ENCODE data around the gene NSUN5. TPM values are rescaled to one million over a fixed set of nuclear protein-coding genes. Genes with fewer than 3 reads are reported as not detected.
"Not testable (repeated sequence)": the region's sequence is repeated elsewhere in the genome, so short reads cannot be mapped to it uniquely, and the experiment has no call there.

Gene NSUN5
- total RNA-seq, 2 experiments from 2014 or later, result 55.6 to 59.6 TPM

GRCh38 chr7:73338321-73338720, 29.7 kb upstream of the NSUN5 start:
- H3K27me3 Mint-ChIP-seq, result peaks cover 3% of the 10 kb centered on the region
- ChIA-PET POLR2A (no interaction called here), CTCF (no interaction called here)
- no peak for TF ChIP-seq CTCF (IDR thresholded peaks at IDR 0.05)
- intact Hi-C loops (cut with micrococcal nuclease), result no loop called here
- H3K4me1 Mint-ChIP-seq (ENCODE audit: low read depth), result peaks cover 3% of the 10 kb centered on the region
- no peak overlapping the region for H3K27ac Mint-ChIP-seq
- H3K36me3 Mint-ChIP-seq (ENCODE audit: low read depth), result no peaks in the 10 kb centered on the region
- H3K4me3 Mint-ChIP-seq, result no peak overlapping the region
- DNase-seq (no peak), ATAC-seq (no peak)
- no peaks in the 10 kb centered on the region for H3K9me3 Mint-ChIP-seq

- intact Hi-C loops (cut with micrococcal nuclease), result no loop called here
- Mint-ChIP-seq H3K27ac (no peak overlapping the region), H3K36me3 (ENCODE audit: low read depth) (no peaks in the 10 kb centered on the region), H3K27me3 (no peaks in the 10 kb centered on the region), H3K4me3 (no peak overlapping the region), H3K9me3 (no peaks in the 10 kb centered on the region), H3K4me1 (ENCODE audit: low read depth) (no peaks in the 10 kb centered on the region)
- ChIA-PET CTCF (interaction anchor here (3.3 kb wide), 1 partner anchor 8 kb away, joined by 14 read pairs; no protein-coding TSS in a partner anchor), POLR2A (no interaction called here)
- no peak for TF ChIP-seq CTCF (IDR thresholded peaks at IDR 0.05)
- DNase-seq (no peak), ATAC-seq (no peak)
These were observed 23.8 kb upstream of the NSUN5 start for GRCh38 chr7:73332447-73332846.

GRCh38 chr7:73330772-73331171, 22.1 kb upstream of the NSUN5 start:
- H3K4me3 Mint-ChIP-seq, result no peak overlapping the region
- H3K27ac Mint-ChIP-seq, result no peak overlapping the region
- intact Hi-C loops (cut with micrococcal nuclease), result no loop called here
- H3K9me3 Mint-ChIP-seq, result no peaks in the 10 kb centered on the region
- no peaks in the 10 kb centered on the region for H3K36me3 Mint-ChIP-seq (ENCODE audit: low read depth)
- no peaks in the 10 kb centered on the region for H3K27me3 Mint-ChIP-seq
- DNase-seq, result no peak
- CTCF ChIA-PET, result interaction anchor here (1.6 kb wide), 1 partner anchor 121 kb away, joined by 3 read pairs; no protein-coding TSS in a partner anchor
- no peak for TF ChIP-seq CTCF (IDR thresholded peaks at IDR 0.05)
- ATAC-seq, result no peak
- POLR2A ChIA-PET, result interaction anchor here (2.2 kb wide), 1 partner anchor 12 kb away, joined by 5 read pairs; no protein-coding TSS in a partner anchor
- no peaks in the 10 kb centered on the region for H3K4me1 Mint-ChIP-seq (ENCODE audit: low read depth)

GRCh38 chr7:73329861-73330581, 21.4 kb upstream of the NSUN5 start:
- TF ChIP-seq CTCF (IDR thresholded peaks at IDR 0.05), result no peak
- Mint-ChIP-seq H3K4me3 (no peak overlapping the region), H3K27me3 (no peaks in the 10 kb centered on the region), H3K27ac (no peak overlapping the region), H3K36me3 (ENCODE audit: low read depth) (no peaks in the 10 kb centered on the region), H3K9me3 (no peaks in the 10 kb centered on the region), H3K4me1 (ENCODE audit: low read depth) (no peaks in the 10 kb centered on the region)
- ChIA-PET POLR2A (interaction anchor here (2.2 kb wide), 1 partner anchor 13 kb away, joined by 5 read pairs; no protein-coding TSS in a partner anchor), CTCF (interaction anchor here (1.6 kb wide), 1 partner anchor 121 kb away, joined by 3 read pairs; no protein-coding TSS in a partner anchor)
- DNase-seq (no peak), ATAC-seq (no peak)
- intact Hi-C loops (cut with micrococcal nuclease), result no loop called here

- Mint-ChIP-seq H3K4me3 (no peak overlapping the region), H3K36me3 (ENCODE audit: low read depth) (no peaks in the 10 kb centered on the region), H3K9me3 (no peaks in the 10 kb centered on the region), H3K27me3 (no peaks in the 10 kb centered on the region), H3K27ac (no peak overlapping the region), H3K4me1 (ENCODE audit: low read depth) (peaks cover 5% of the 10 kb centered on the region)
- no peak for TF ChIP-seq CTCF (IDR thresholded peaks at IDR 0.05)
- CTCF ChIA-PET, result no interaction called here
- POLR2A ChIA-PET, result interaction anchor here (1.0 to 2.2 kb wide), 2 partner anchors 14 to 56 kb away, joined by 3 to 5 read pairs; no protein-coding TSS in a partner anchor
- intact Hi-C loops (cut with micrococcal nuclease), result no loop called here
- ATAC-seq, result no peak
- no peak for DNase-seq
These were observed 20.1 kb upstream of the NSUN5 start for GRCh38 chr7:73328696-73329095.

GRCh38 chr7:73327922-73328321, 19.3 kb upstream of the NSUN5 start, which contains the start of the genes FKBP6 and TRIM50:
Gene FKBP6 (plus strand): TSS chr7:73328161. CDS start chr7:73328429, 268 bp downstream.
Gene TRIM50 (minus strand): TSS chr7:73328082. CDS start chr7:73324787, 3,295 bp downstream.
- H3K9me3 Mint-ChIP-seq; H3K4me1 Mint-ChIP-seq (ENCODE audit: low read depth); intact Hi-C loops (cut with micrococcal nuclease); H3K36me3 Mint-ChIP-seq (ENCODE audit: low read depth); DNase-seq; H3K27me3 Mint-ChIP-seq; H3K4me3 Mint-ChIP-seq; H3K27ac Mint-ChIP-seq; CTCF ChIA-PET; ATAC-seq; POLR2A ChIA-PET: not testable (repeated sequence)

GRCh38 chr7:73327449-73327848, 18.8 kb upstream of the NSUN5 start:
- ATAC-seq; H3K27me3 Mint-ChIP-seq; DNase-seq; H3K9me3 Mint-ChIP-seq; H3K27ac Mint-ChIP-seq; POLR2A ChIA-PET; CTCF ChIA-PET; H3K4me1 Mint-ChIP-seq (ENCODE audit: low read depth); H3K4me3 Mint-ChIP-seq; intact Hi-C loops (cut with micrococcal nuclease); H3K36me3 Mint-ChIP-seq (ENCODE audit: low read depth): not testable (repeated sequence)
